ENCODE data around the gene MICAL2.

GRCh38 chr11:12234221-12234620, 123.8 kb downstream of the MICAL2 start:
- no peak for TF ChIP-seq EZH2 (IDR thresholded peaks at IDR 0.05)
- TF ChIP-seq POLR2AphosphoS5 (IDR thresholded peaks at IDR 0.05; ENCODE audit: borderline replicate concordance, low read depth, low read length), result no peak
